ENCODE data around the gene LACTB.

- TF ChIP-seq CTCF (IDR thresholded peaks at IDR 0.05) (no peak), POLR2A (IDR thresholded peaks at IDR 0.05) (no peak)
These were observed 27.1 kb upstream of the LACTB start for GRCh38 chr15:63094495-63094931.
